Skin of body (tissue), 2 donors: ENCODE data around the gene ARAP2. TPM values are rescaled to one million over a fixed set of nuclear protein-coding genes. Genes with fewer than 3 reads are reported as not detected.

Source experiments
- DNase-seq: peaks from one replicate; lab custom pipeline; 2025; lab: John Stamatoyannopoulos, UW
- total RNA-seq: library from RNA; depleted of rRNA; stranded (reverse); fragments of >200 nt; gene quantifications from one replicate; pipeline ENCODE4 v1.2.3, GENCODE V29; 2014

ARAP2 gene
- total RNA-seq, 1 donor from 2014 or later: 48.6 TPM

DNA sequence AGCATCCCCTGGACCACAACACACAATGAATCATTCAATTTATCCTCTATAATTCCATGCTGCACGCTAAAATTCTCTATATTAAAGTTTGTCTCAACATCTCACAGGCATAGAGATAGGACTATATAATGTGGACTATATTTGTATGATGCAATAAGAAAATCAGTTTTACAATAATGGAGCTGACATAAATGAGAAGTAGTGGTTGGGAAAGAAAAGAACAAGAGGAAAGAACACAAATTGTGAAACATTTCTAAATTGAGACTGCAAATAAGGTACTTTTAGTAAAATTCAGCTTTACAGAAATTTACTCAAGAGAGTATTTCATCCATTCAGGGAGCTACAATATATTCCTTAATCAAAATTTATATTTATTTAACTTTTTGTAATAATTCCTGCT lies 120.4 kb downstream of the ARAP2 start:
- no peak for DNase-seq

DNA sequence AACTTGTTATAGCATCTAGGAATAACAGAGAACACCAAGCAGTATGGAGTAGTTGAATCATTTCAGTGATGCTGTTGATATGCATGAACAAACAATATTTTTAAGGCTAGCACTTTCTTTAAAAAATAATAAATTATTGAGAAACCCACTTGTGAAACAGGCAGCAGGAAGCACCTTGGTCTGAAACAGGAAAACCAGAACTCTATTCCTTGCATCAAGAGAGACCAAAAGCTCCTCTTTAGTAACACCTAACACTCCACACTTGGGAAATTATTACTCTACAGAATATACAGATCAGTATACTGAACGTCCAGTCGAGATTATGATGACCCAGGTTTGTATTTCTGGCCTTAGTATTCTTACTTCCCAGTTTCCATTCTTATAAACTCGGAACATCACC lies 129.0 kb downstream of the ARAP2 start:
- DNase-seq: no peak

DNA sequence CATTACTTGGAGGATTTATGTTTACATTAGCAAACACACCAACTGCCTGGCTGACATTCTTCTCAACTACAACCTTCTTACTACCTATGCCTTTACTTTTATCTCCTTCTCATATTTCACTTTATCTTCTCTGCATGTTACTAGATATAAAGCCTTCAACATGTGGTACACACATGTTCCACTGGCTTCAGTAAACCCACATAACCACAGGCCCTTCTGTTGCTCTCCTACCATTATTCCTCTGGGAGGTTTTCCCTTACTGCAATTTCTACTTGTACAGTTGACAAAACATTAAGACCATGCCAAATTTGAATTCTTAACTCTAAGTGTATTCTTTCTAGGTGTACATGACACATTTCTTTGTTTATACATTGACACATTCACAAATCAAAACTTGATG lies 133.1 kb downstream of the ARAP2 start:
- DNase-seq: no peak

DNA sequence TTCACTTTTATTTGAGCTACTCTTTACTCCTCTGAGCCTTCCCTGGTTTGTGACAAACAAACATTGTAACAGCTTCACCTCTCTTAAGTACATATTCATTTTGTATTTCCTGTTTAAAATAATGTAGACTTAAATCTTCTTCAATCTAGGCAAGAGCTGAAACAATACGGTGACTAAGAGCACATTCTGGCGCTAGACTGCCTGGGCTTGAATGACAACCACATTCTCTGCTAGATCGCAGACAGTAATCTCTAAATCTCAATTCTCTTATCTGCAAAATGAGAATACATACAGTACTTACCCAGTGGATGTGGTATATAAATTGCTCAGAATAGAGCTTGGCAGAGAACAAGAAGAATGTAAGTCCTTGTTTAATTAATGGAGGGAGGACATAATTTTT lies 144.8 kb downstream of the ARAP2 start:
- DNase-seq: no peak

DNA sequence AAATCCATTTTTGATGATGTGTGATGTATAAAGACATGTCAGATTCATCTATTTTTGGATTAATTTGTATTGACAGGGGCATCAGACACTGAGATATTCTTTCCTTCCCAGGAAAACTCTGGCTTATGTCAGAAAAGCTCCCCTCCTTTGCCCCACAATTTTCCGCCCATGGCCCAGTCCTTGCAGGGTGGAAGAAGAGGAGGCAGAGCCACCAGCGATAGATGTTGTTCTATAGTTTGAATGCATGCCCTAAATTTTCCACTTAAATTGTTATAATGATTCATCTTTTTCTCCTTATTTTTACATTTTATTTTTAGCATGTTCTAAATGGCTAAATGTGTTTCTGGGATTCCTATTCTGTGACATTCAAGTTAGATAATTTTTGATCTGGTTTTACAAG lies 149.3 kb downstream of the ARAP2 start:
- no peak for DNase-seq

DNA sequence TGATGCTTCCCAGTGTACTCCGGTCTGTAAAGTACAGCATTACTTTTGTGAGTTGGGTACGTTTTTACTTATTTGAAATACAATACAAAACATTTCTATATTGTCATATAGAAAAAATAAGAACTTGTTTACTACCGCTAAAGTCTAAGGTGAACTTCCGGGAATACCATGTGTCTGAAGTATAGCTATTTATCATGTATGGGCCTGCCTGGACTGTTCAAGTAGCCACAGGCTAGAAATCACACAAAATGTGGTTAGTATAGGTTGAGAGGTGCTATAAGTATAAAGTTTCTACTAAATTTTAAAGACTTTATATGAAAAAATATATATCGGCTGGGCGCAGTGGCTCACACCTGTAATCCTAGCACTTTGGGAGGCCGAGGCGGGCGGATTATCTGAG lies 152.3 kb downstream of the ARAP2 start:
- DNase-seq: no peak

DNA sequence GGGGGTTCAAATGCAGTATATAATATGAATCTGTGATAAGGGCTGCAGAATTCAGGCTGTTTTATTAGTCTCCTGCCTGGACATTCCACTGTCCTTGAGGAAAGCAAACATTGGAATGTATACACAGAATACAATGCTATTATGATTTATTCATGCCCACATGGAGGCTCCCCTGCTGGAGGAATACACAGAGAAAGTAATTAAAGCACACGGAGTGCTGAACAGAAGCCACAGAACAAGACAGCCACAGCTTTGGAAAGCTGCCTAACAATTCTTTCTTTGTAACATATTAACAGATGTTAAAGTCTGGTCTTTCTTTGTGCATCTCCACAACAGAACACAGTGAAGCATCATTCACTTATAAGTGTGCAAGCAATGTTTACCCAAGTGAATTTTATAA lies 155.8 kb downstream of the ARAP2 start:
- DNase-seq: no peak

DNA sequence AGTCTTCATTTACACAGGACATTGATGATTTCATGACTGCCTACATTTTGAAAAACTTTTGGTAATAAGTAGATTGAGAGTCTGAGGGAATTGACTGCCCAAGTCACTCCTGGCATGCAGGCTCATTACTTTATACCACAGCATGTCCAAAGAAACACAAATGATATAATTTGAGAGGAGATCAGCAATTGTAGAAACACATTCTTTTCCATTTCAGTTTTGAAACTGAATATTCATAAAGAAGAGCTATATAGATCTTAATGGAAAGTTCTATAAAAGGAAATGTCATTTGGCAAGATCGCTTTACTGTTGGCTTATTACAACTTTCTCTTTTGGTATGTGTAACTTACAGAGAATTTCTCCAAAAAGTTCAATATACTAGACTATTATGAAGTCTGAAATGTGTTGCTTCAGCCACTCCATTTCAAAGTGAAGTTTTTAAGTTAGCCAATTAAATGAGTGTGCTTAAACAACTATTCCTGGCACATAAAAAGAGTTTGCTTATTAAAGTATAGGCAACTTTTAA lies 158.0 kb downstream of the ARAP2 start:
- no peak for DNase-seq

DNA sequence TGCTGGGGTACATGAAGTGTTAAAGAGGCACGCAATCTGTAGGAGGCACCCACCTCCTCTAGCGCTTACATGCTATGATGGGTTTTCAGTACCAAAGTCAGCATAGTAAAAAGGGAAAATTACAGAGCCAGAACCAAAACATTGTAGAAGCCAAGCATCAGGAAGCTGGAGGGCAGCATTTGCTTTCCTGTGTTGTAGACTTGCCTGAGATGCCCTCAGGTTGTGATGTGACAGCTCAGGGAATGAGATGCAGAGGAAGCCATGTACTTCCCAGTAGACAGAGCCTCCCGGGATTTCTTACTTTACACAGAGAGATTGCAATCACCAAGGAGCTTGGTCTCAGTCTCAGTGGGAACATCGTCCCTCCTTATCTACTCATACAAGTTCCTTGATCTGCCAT lies 161.5 kb downstream of the ARAP2 start:
- no peak for DNase-seq

DNA sequence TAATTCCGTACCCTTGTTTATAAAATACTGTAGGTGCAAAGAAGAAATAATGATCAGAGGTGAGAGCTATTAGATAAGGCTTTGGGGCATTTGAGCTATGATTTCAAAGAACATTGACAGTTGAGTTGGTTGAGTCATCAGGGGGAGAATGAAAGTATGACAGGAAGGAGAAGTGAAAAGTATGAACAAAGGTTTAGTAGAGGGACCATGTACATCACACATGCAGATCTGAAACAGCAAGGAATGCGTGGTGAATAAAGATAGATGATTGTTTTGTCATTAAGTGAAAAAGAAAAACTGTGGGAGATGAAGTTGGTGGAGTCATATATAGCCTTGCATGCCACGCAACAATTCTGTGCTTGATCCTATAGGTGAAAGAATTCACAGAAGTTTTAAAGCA lies 163.1 kb downstream of the ARAP2 start:
- DNase-seq: no peak

DNA sequence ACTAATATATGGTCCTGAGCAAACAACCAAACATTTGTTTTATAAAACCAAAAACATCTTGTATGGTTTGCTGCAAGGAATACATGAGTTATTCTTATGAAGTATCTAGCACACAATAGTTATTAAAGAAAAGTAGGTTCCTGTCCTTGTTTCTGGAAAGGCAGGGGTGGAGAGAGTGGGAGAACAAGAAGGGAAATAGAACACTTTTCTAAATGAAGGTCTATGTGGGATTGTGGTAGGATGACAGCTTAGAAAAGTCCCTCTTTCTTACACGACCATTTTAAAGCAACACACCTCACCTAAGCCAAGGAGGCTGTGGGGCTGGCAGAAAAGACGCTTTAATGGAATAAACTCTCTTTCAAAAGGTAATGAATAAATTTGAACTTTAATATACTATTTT lies 164.6 kb downstream of the ARAP2 start:
- no peak for DNase-seq

DNA sequence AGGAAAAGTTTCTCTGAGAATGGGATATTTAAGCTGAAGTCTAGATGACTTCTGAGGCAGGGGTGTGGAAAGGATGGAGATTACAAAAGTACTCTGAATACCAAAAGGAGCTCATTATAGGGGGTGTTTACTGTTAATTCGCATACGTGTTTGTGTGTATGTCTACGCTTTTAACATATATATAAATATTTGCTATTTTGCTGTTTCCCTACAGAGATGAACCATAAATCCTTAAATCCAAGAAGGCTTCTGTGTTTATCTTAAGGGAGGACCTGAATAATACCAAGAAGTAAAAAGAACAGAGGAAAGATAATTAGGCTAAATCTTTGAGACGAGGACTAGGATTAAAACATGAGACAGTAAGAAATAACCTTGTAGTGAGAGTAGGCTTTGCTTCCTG lies 166.0 kb downstream of the ARAP2 start:
- no peak for DNase-seq

DNA sequence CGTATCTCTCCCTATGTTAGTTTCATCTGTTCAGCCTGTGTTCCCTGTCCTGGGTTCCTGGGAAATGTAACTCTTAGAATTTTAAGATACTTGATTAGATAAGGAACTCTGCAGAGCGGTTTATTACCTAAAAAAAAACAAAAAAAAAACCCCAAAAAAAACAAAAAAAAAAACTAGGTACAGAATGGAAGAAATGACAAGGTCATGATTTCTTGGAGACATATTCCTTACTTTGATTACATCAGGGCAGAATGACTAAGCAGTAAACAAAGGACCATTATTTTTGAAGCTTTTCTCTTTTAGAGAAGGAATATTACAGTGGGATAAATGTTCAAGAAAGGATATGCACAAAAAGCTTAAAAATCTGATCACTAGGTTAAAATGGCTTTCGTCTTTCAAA lies 171.8 kb downstream of the ARAP2 start:
- DNase-seq: no peak

DNA sequence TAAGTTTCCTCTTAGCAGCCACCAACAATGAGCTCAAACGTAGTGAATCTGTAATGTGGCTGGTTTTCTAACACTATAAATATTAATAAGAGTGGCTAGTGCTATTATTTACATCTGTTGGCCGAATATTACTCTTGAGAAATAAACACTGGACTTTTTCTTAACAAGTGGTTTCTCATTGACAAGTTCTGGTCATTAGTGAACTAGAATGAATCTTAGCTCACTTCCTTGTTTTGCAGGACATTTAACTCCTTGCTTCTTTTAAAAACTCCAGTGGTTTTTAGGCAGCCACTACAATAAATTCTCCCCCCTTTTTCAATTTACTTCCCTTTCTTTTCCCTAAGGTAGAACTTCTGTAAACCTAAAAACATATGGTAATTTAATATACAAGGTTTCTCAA lies 177.2 kb downstream of the ARAP2 start:
- DNase-seq: no peak

DNA sequence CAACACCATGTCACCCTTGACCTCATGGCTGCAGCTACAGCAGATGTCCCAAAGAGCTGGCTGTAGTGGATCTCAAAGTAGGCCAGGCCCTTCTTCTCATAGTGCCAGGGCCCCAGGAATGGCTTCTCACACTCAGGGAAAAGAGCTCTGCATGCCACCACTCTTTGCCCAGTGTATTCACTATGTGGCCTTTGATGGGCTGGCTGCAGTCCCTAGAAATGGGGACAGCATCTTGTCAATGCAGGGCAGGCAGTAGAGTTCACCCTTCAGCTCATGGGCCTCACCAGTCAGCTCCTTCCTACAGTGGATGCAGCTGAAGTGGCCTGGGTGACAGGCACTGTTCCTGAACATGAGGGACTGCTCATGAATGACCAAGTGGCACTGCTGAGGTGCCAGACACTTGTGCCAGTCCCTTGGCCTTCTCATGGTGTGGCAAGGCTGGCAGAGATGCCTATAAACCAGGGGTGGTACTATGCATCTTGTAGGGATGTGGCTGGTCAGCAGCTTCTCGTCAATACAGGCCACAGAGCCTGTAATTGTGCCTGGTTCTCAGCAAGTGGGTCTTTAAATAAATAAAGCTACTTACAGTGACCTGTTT lies 178.9 kb downstream of the ARAP2 start:
- DNase-seq: no peak

DNA sequence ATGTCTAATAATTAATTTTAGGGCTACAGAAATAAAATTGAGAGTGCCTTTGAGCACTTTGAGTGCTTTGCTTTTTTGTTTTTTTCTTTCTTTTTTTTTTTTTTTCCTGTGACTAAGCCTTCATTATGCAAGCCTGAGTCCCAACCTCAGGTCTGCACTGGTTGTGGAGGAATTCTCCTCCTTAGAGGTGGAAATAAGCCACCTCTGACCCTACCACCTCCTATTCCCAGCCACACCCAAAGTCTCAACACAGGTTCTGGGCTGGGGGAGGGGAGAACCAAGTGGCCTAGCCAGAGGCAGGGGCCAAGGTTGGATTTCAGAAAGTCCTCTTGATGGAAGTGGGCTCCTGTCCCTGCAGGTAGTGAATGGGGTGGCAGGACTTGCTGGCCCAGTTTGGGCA lies 180.2 kb downstream of the ARAP2 start:
- no peak for DNase-seq

DNA sequence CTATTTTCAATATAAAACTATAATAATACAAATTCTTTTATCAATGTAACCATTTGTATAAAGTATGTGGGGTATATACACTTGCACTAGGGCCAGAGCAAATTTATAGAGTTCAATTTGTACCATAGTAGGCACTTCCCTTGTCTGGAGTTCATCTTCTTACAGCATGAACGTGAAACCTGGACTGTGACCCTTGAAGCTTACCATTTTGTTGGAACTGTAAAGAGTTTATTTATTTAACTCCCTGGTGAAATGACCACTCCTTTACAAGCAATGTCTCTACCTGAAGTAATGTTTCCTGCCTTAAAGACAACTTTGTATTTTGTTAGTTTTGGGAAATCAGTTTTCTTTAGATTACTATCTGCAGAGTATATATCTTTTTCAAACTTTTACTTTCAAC lies 188.2 kb downstream of the ARAP2 start:
- no peak for DNase-seq

DNA sequence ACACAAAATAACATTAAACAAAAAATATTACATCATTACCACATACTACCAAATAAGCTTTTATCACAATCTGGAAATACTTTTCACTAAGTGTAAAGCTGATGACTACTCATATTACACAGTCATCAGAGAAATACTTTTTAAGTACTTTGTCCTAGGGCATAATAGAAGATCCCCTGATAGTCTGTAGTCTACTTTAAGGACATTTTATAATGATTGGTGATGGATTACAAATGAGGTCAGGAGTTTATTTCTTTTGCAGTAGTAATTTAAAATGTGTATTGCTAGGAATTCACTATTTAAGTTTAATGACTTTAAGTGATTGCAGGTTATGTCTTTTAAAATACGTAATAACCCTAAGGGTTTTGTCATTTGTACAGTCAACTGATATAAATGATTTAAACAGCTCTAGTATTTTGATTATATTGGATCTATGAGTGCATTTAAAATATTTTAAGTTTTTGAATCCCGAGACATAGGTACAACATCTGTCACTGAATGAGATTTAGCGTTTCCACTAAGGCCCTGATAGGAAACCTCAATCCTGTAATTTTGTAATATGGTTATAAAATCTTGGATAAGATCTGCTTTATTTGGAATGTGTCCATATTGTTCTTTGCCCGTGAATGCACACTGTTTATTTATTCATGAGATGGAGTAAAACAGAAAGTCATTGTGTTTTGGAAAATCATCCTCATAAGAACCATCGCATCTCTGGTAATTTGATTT lies 189.5 kb downstream of the ARAP2 start:
- no peak for DNase-seq

DNA sequence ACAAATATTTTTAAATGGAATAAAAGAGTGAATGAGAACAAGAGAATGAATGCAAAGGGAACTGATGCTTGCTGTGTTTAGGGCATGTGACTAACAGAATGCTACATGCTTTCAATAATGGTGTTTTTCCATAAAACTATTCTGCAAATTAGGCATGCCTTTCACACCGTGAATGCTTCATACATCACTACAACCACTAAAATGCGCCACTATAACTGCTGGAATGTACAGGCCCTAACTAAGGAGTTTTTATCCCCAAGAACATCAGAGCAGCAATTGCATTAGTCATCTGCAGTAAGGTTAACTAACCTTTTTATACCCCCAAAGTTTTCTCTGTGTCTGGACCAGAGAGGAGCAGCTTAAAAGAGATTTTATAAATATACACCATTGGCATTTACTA lies 190.4 kb downstream of the ARAP2 start:
- DNase-seq: no peak

DNA sequence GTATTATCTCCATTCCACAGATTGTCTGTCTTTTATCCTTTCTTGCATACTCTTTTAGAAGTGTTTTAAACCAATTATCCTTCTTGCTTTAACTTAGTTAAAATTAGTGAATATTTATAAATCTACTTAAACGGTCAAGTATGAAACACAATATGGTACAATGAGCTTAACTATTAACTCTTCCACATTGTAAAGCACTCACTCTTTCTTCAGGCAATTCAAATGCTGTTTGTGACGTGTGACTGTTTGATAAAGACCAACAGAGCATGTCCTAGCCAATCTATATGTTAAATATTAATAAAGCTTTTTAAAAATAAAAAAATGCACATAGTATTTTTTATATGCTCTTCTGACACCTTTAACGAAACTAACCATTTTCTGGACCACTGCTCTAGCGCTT lies 192.7 kb downstream of the ARAP2 start:
- no peak for DNase-seq

DNA sequence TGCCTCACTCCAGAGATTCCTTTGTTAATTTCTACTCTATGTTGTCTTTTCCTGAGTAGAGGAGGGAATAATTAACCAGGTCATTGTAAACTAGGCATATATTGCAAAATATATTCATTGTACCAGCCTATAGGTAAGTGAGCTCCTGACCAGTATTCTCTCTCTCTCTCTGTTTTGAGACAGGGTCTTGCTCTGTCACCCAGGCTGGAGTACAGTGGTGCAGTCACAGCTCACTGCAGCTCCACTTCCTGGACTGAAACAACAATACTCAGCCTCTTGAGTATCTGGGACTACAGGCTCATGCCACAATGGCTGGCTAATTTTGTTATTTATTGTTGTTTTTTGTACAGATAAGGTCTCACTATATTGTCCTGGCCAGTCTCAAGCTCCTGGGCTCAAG lies 198.3 kb downstream of the ARAP2 start:
- DNase-seq: no peak

DNA sequence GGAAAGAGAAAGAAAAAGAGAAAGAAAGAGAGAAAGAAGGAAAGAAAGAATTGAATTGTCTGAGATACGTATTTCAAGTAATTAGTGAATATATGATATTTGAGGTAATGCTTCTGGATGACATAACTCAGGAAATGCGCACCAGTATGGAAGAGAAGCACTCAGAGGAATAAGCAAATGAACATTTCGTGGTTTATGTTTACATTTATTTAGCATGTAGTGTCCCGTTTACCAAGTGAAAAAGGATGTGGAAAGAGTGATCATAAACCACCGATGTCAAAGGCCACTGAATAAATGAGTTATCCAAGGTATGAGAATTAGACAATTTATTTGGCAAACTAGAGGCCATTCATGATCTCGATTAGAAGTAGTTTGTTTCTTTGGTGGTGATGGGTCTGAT lies 200.4 kb downstream of the ARAP2 start:
- DNase-seq: no peak

DNA sequence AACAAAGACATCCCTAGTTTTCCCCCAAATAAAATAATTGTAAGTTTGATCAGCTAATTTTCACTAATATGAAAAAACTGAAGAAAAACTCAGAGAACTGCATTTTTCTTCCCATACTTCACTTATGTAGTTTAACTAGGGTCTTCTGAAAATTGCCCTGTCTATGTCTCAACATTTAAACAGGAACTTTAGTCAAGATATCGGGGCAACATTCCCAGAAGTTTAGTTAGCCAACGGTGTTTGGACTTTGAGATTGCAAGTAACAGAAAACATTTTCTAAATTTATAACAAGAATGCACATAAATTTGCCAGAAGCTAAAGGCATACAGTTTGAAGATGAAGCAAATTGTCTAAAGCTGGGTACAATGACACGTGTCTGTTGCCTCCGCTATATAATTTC lies 201.1 kb downstream of the ARAP2 start:
- DNase-seq: no peak
